ENCODE results near the gene PDLIM3.

GRCh38 chr4:185481401-185481800 is 53.9 kb downstream of the PDLIM3 start:
- TF ChIP-seq POLR2A (IDR thresholded peaks at IDR 0.05), result no peak
- TF ChIP-seq, protein P1, sequence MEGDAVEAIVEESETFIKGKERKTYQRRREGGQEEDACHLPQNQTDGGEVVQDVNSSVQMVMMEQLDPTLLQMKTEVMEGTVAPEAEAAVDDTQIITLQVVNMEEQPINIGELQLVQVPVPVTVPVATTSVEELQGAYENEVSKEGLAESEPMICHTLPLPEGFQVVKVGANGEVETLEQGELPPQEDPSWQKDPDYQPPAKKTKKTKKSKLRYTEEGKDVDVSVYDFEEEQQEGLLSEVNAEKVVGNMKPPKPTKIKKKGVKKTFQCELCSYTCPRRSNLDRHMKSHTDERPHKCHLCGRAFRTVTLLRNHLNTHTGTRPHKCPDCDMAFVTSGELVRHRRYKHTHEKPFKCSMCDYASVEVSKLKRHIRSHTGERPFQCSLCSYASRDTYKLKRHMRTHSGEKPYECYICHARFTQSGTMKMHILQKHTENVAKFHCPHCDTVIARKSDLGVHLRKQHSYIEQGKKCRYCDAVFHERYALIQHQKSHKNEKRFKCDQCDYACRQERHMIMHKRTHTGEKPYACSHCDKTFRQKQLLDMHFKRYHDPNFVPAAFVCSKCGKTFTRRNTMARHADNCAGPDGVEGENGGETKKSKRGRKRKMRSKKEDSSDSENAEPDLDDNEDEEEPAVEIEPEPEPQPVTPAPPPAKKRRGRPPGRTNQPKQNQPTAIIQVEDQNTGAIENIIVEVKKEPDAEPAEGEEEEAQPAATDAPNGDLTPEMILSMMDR (IDR thresholded peaks at IDR 0.05), result no peak
